Ramos (cell line): Measurements from ENCODE around the gene AGAP1.
"Not testable (repeated sequence)": the region's sequence is repeated elsewhere in the genome, so short reads cannot be mapped to it uniquely, and the experiment has no call there.

Experiments
- in situ Hi-C: fragments of 300-500 bp; cut with MboI; formaldehyde crosslinking; loops from one replicate; pipeline ENCODE4 v1.14.3; 2022; ENCODE audit warnings: low sequenced_read_pairs; ENCODE audit not compliant: unreplicated experiment

The AGAP1 gene

GRCh38 chr2:236078297-236079255 lies 584.7 kb downstream of the AGAP1 start:
- in situ Hi-C loops = no loop called here

- in situ Hi-C loops = no loop called here
Measured at GRCh38 chr2:236080412-236080811, 586.6 kb downstream of the AGAP1 start.

DNA sequence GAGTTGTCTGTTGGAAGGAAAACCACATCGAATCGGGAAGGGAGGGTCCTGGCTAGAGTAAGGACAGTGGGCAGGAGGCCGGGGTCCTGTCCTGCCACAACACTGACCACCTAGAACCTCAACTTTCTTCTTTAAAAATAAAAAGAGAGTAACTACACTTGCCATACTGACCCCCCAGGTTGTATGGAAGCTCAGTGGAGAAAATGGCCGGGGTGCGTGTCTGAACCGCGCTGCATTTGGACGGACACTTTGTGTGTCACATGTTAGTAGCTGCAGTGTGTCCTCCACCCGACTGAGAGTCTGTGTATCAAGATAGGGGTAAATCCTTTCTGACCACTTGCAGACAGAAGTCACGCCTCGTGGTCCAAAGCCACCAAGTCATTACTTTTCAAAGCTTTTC lies 587.3 kb downstream of the AGAP1 start:
- in situ Hi-C loops = no loop called here

- in situ Hi-C loops = no loop called here
Measured at GRCh38 chr2:236082061-236082460, 588.2 kb downstream of the AGAP1 start.

DNA sequence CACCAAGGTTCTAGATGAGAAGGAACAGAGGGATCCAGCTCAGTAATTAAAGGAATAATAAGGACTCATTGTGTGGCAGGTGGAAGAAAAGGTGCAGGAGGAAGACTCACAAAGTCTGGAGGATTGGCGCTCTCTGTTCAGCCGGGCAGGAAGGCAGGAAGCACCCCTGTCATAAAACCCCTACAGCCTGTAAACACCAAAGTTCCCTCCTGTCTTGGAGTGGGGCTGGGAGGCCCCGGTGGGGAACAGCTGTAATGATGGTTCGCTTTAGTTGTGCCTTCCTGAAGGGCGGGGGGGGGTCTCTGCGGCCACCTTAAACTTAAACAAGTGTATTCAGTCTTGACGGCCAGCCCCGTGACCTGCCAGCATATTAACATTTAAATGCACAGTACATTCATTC lies 590.1 kb downstream of the AGAP1 start:
- in situ Hi-C loops = no loop called here

GRCh38 chr2:236085211-236085610 lies 591.4 kb downstream of the AGAP1 start:
- in situ Hi-C loops = no loop called here

- in situ Hi-C loops = no loop called here
Measured at GRCh38 chr2:236085647-236086046, 591.8 kb downstream of the AGAP1 start.

DNA sequence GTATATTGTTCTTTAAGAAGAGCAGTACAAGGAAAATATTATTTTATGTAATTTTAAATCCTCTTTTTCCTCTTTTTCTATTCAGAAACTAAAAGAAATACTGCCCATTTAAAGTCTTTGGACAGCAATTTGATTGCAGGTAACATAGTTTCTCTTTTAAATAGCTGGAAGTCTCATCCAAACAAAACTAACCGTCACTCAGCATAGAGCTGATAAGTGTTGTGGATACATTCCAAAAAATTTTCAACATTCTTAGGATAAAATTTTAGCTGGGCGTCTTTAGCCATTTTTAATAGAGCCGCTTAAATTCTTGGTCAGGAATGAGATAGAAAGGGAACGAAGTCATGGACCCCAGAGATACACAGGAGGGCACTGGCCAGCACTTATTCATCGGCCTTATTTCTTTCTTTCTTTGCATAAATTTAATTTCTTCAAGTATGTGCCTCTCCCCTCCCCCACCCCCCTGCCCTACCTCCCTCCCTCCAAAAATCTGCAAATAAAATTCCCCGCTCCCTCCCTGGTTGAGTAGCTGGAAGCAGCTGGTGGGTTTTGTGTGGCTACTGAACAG lies 592.6 kb downstream of the AGAP1 start:
- in situ Hi-C loops = no loop called here

DNA sequence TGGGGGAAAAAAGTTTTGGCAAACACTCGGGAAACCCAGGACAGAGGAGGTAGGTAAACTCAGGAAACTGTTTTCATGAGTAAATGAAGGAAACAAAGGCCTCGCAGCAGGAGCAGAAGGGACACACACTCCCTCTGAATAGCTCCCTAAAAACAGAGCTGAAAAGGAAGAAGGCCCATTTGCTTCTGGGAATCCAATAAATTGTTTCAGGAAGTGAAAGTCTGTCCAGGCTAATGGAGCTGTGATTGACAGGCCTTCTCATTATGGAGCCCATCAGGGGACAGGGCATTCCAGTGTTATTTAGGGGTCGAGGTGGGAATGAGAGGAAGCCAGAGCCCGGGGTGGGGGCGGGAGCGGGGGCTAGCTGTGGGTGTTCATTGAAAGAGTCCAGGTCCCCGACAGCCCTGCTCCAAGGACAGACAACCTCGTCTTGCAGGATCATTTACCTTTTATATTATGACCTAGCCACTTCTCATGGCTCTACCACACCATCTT lies 593.2 kb downstream of the AGAP1 start:
- in situ Hi-C loops = no loop called here

DNA sequence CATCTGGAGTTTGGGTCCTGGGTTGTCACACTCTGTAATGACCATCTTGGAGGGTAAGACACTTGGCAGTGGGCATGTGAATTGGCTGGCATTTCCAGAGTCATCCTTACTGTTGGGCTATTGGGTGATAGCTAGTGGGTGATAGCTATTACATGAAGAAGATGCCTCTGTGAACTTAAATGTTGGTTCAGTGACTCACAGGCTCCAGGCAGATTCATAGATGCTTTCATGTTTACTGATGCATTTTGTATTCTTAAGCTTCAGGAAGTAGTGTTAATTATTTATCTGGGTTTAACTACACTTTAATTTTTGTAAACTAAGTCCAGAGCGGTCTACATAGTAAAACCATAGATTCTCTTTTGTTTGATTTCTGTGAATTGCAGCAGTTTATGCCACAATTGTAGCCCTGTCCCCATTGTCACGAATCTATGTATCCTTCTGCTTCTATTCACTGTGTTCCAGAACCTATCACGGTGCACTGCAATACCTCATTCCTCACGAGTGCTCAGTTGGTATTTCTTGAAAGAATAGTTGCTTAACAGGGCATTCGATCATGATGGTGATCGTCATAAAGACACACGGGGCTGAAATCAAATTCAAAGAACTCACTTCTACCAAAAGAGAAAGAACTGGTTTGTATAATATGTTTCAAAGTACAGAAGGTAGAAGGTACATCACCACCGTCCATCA lies 594.7 kb downstream of the AGAP1 start:
- in situ Hi-C loops = no loop called here

DNA sequence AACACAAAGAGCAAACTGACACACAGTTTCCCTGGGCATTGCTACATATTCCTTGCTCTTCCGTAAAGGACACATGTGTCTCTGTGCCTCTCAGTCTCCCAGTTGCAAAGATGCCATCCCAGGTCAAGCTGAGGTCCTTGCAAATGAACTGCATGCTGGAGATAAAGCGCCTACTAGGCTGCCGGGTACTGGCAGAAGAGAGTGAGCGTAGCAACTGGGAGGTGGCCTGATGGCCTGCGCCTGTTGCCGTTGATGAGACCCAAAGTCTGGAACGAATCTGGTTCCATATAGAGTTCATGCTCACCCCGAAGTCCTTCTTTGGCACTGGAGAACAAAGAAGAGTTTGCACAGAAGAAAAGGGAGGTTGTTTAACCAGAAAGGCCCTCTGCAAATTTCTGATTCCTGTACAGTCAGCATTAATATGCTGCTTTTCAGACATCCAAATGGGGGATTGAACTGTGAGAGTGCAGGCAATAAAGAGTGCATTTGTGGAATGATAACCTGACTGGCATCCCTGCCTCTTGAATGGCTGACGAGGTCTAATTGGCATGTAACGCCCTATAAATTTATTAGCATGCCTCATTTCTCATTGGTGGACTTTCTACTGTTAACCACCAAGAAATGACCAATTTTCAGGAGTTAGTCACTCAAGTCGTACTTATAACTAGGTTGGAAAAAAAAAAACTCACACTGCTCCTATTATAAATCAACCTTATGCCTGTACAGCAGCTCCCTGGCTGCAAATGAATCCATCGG lies 595.6 kb downstream of the AGAP1 start:
- in situ Hi-C loops = no loop called here

- in situ Hi-C loops = no loop called here
Measured at GRCh38 chr2:236090027-236090382, 596.2 kb downstream of the AGAP1 start.

DNA sequence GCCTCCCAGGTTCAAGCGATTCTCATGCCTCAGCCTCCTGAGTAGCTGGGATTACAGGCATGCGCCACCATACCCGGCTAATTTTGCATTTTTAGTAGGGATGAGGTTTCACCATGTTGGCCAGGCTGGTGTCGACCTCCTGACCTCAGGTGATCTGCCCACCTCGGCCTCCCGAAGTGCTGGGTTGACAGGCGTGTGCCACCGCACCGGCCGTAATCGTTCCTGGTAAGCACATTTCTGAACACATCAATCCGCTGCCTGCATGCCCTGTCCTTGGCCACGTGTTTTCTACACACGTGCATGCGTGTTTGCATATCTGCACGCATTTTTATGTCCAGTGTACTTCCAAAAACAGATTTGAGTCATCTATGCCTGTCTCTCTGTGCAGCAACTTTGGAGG lies 597.0 kb downstream of the AGAP1 start:
- in situ Hi-C loops = not testable (repeated sequence)

GRCh38 chr2:236092714-236093113 lies 598.9 kb downstream of the AGAP1 start:
- in situ Hi-C loops = no loop called here

- in situ Hi-C loops = no loop called here
Measured at GRCh38 chr2:236093134-236093533, 599.3 kb downstream of the AGAP1 start.

- in situ Hi-C loops = no loop called here
Measured at GRCh38 chr2:236095504-236095903, 601.7 kb downstream of the AGAP1 start.

- in situ Hi-C loops = no loop called here
Measured at GRCh38 chr2:236101311-236101950, 607.6 kb downstream of the AGAP1 start.

- in situ Hi-C loops = no loop called here
Measured at GRCh38 chr2:236102971-236103370, 609.1 kb downstream of the AGAP1 start.

DNA sequence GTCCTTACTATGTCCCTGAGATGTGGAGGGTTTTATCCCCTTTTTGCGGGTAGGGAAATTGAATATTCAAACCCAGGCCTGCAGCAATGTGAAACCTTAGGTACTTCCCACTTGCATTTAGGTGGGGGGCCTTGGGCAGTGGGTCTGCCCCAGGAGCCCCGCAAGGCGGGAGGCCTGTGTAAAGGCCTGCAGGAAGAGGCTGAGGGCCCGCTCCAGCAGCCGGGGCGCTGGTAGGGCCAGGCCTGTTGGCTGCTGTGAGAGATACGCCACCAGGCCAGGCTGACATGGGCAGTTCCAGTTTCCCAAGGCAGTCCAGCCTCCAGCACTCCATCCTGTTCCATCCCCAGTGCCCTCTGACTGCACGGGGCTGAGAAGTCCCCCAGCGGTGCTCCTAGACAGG lies 610.1 kb downstream of the AGAP1 start:
- in situ Hi-C loops = no loop called here
